Natural killer cell treated with Interleukin-12 subunit alpha and Interleukin-12 subunit beta and Interleukin-15 and Interleukin-18, amount 100 ng/mL, for 72 hours (primary cell): ENCODE results near the gene NIBAN1. TPM values are rescaled to one million over a fixed set of nuclear protein-coding genes. Genes with fewer than 3 reads are reported as not detected.
"Not testable (repeated sequence)": the region's sequence is repeated elsewhere in the genome, so short reads cannot be mapped to it uniquely, and the experiment has no call there.

Experiments
- ATAC-seq, 2 donors: fragments of 150-1000 bp; cut with Tn5 transposase in 1 of 2; sonication (Bioruptor Pico), chemical (Tn5 transposase) in 1 of 2; 2 replicates each; pipeline ENCODE4 v1.10.0; 2021
- DNase-seq: peaks from one replicate; pipeline ENCODE4 v3.0.0; 2022; ENCODE audit warnings: low spot score
- H3K27ac Mint-ChIP-seq, 2 donors: 1 replicate in 1 of 2; 2 replicates in 1 of 2; pipeline ENCODE4 v1.8.0; 2022; ENCODE audit warnings: mixed read lengths in 2 of 2, mild to moderate bottlenecking in 1 of 2, moderate library complexity in 1 of 2
- H3K27me3 Mint-ChIP-seq, 2 donors: 1 replicate in 1 of 2; 2 replicates in 1 of 2; pipeline ENCODE4 v1.8.0; 2022; ENCODE audit warnings: mixed read lengths in 2 of 2
- H3K36me3 Mint-ChIP-seq: one replicate; pipeline ENCODE4 v1.8.0; 2022; ENCODE audit warnings: mixed read lengths
- H3K4me1 Mint-ChIP-seq, 2 donors: 1 replicate in 1 of 2; 2 replicates in 1 of 2; pipeline ENCODE4 v1.8.0; 2022; ENCODE audit warnings: low read depth in 2 of 2, mixed read lengths in 2 of 2, mild to moderate bottlenecking in 1 of 2
- H3K4me3 Mint-ChIP-seq: one replicate; pipeline ENCODE4 v1.8.0; 2022; ENCODE audit warnings: mixed read lengths
- H3K9me3 Mint-ChIP-seq: 2 replicates; pipeline ENCODE4 v1.8.0; 2022; ENCODE audit warnings: mixed read lengths
- total RNA-seq, 2 donors: library from RNA; stranded (reverse); gene quantifications; one replicate each; pipeline ENCODE4 v1.2.3, GENCODE V29; 2022

Gene NIBAN1, protein sequence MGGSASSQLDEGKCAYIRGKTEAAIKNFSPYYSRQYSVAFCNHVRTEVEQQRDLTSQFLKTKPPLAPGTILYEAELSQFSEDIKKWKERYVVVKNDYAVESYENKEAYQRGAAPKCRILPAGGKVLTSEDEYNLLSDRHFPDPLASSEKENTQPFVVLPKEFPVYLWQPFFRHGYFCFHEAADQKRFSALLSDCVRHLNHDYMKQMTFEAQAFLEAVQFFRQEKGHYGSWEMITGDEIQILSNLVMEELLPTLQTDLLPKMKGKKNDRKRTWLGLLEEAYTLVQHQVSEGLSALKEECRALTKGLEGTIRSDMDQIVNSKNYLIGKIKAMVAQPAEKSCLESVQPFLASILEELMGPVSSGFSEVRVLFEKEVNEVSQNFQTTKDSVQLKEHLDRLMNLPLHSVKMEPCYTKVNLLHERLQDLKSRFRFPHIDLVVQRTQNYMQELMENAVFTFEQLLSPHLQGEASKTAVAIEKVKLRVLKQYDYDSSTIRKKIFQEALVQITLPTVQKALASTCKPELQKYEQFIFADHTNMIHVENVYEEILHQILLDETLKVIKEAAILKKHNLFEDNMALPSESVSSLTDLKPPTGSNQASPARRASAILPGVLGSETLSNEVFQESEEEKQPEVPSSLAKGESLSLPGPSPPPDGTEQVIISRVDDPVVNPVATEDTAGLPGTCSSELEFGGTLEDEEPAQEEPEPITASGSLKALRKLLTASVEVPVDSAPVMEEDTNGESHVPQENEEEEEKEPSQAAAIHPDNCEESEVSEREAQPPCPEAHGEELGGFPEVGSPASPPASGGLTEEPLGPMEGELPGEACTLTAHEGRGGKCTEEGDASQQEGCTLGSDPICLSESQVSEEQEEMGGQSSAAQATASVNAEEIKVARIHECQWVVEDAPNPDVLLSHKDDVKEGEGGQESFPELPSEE
- 100 to 1,000 TPM; 133 to 182 TPM for total RNA-seq

DNA sequence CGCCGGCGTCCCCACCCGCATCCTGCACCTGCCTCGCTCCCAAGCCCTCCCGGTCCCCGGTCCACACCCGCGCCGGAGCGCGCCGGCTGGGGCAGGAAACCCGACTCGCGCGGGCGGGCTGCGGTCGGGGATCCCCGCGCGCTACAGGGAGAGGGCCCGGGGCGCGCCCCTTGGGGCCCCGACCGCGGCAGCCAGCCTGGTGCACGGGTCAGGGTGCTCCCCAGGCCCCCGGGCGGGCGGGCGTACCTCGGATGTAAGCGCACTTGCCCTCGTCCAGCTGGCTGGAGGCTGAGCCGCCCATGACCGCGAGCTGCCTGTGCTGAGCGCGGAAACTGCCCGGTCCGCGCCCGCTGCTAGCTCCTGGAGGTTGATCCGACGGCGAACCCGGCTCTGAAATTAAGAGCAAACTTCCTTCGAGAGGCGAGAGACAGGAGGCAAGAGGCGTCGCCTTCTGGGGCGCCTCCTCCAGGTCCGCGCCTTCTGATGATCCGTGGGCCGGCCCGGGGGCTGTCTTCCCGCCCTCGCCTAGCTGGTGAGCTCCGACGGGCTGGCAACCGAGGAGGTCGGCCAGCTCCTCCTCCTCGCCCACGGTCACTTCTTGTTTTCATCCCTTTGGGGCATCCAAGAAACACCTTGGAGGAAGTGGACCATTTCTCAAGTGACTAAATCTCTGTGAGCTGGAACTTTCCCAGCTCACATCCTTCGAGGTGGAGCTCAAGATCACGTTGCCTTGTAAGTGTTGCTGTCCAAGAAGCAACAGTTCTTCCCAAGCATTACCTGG is at the start of gene NIBAN1:
Gene NIBAN1, minus strand, starts transcription at position 453 of the 781 bp plus-strand sequence. Its CDS starts 152 bp downstream, at position 301.
- Mint-ChIP-seq H3K36me3 (peaks cover 18% of the 10 kb centered on the region), H3K27me3 (no peaks in the 10 kb centered on the region), H3K27ac (peak within 1 kb of the TSS; percentile 94 to 99), H3K9me3 (no peaks in the 10 kb centered on the region), H3K4me3 (peak within 1 kb of the TSS; percentile 89), H3K4me1 (peaks cover 37 to 51% of the 10 kb centered on the region in 2 donors)
- peak; percentile 91 for DNase-seq
- peak; percentile 82 to 88 for ATAC-seq

DNA sequence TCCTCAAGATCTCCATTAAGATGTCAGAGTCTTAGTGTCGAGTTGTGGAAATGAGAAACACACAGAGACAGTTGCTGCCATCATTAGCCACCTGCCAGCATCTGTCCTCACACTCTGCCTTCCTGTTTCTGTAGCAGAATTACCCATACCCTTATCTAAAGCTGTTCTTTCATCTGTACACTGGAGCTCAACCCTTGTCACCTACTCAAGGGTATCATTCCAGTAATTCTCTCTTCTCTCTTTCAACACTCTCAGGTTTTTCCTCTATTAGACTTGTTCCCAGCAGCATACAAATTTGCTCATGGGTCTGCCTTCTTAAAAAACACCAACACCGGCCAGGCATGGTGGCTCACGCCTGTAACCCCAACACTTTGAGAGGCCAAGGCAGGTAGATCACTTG is 43.7 kb upstream of the NIBAN1 start:
- H3K4me1 Mint-ChIP-seq: no peaks in the 10 kb centered on the region
- peaks cover 7 to 11% of the 10 kb centered on the region in 2 donors for H3K27me3 Mint-ChIP-seq
- no peaks in the 10 kb centered on the region for H3K36me3 Mint-ChIP-seq
- ATAC-seq: no peak
- DNase-seq: no peak
- H3K4me3 Mint-ChIP-seq: no peak overlapping the region
- H3K9me3 Mint-ChIP-seq: no peaks in the 10 kb centered on the region
- H3K27ac Mint-ChIP-seq: no peak overlapping the region

DNA sequence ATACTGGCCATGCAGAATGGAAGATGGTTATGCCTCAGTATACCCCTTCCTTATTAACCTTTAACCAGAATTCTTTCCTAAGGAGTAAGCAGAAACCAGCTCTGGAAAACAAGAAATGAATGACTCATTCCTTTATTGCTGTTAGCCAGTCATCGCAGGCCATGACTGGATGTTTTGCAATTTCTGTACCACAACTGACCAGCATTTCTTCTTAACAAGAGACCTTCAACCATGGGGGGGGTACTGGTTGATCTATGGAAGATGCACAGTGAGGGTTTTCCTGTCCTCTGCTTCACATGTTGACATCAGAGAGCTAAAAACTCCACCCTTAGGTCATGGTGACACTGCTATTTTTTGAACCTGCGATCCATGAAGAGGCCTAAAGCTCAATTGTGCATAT is 43.0 kb upstream of the NIBAN1 start:
- no peak overlapping the region for H3K4me3 Mint-ChIP-seq
- no peak for DNase-seq
- peaks cover 10 to 11% of the 10 kb centered on the region in 2 donors for H3K27me3 Mint-ChIP-seq
- no peak for ATAC-seq
- no peak overlapping the region for H3K27ac Mint-ChIP-seq
- H3K9me3 Mint-ChIP-seq: no peaks in the 10 kb centered on the region
- H3K36me3 Mint-ChIP-seq: no peaks in the 10 kb centered on the region
- no peaks in the 10 kb centered on the region for H3K4me1 Mint-ChIP-seq

DNA sequence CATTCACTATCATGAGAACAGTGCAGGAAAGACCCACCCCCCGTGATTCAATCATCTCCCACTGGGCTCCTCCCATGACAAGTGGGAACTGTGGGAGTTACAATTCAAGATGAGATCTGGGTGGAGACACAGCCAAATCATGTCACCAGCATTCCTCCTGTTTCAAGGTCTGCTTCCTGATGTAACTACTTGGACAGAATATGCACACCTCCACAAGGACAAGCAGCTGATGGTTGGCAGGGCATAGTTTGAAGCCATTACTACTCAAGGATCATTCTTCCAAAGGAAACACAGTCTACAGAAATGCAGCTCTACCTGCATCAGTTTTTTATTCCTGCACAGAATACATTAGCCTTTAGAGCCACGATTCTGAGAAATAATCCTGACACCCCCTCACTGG is 42.6 kb upstream of the NIBAN1 start:
- H3K27me3 Mint-ChIP-seq: peaks cover 14% of the 10 kb centered on the region in 2 donors
- ATAC-seq (no peak), DNase-seq (no peak)
- H3K9me3 Mint-ChIP-seq: no peaks in the 10 kb centered on the region
- H3K4me3 Mint-ChIP-seq: no peak overlapping the region
- no peaks in the 10 kb centered on the region for H3K36me3 Mint-ChIP-seq
- H3K4me1 Mint-ChIP-seq: no peaks in the 10 kb centered on the region
- H3K27ac Mint-ChIP-seq: no peak overlapping the region

DNA sequence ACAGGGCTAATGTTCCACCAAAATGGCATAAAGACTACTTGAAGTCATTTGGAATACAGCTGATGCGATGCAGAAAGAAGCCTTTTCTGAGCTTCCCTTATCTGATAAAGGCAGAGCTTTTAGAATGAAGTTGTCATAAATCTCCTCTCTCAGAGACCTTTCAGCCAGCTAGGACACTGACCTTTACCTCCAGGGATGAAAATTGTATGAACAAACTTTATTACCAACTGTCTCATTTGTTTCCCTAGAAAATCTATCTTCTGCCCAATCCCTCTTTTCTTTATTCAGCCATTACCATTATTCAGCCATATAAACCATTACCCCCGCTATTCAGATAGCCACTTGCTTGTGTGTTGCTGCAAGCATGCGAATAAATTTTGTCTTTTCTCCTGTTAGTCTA is 41.3 kb upstream of the NIBAN1 start:
- no peak for ATAC-seq
- no peaks in the 10 kb centered on the region for H3K9me3 Mint-ChIP-seq
- no peak overlapping the region for H3K27ac Mint-ChIP-seq
- no peaks in the 10 kb centered on the region for H3K4me1 Mint-ChIP-seq
- no peak overlapping the region for H3K4me3 Mint-ChIP-seq
- H3K36me3 Mint-ChIP-seq: no peaks in the 10 kb centered on the region
- peaks cover 14 to 24% of the 10 kb centered on the region in 2 donors for H3K27me3 Mint-ChIP-seq
- DNase-seq: no peak

DNA sequence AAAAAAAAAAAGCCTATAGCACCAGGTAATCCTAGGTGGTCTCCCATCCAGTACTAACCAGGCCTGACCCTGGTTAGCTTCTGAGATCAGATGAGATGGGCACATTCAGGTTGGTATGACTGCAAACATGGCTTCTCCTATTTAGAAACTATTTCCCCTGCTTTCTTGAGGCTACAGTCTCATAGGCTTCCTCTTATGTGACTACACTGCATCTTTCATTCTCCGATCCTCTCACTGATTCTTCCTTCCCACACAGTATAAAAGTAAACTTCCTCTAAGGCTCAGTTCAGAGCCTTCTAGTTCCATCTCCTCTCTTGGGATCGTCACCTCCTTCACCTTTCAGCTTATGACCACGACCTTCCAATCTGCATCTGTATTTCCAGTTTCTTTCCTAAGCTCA is 40.6 kb upstream of the NIBAN1 start:
- no peaks in the 10 kb centered on the region for H3K36me3 Mint-ChIP-seq
- no peak for DNase-seq
- no peaks in the 10 kb centered on the region for H3K4me1 Mint-ChIP-seq
- no peak for ATAC-seq
- H3K9me3 Mint-ChIP-seq: no peaks in the 10 kb centered on the region
- no peak overlapping the region for H3K27ac Mint-ChIP-seq
- peaks cover 18 to 31% of the 10 kb centered on the region in 2 donors for H3K27me3 Mint-ChIP-seq
- no peak overlapping the region for H3K4me3 Mint-ChIP-seq

DNA sequence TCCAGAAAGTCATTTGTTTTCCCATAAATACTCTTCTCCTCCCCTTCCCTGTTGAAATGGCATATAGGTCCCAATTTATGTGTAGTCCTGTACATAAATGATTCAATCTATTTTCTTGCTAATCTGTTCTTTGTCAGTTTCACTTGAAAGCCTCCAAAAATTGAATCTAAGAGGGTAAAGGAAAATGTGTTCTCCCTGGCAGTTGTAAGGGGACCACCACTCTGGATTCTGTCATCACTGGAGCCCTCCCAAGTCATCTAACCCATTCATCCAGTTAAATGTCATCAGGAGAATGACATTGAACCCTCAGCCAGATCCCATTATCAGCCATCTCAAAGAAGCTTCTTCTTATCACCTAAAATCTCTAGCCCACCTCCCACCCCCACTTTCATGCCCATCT is 36.1 kb upstream of the NIBAN1 start:
- ATAC-seq (no peak), DNase-seq (no peak)
- Mint-ChIP-seq H3K4me3 (no peak overlapping the region), H3K36me3 (no peaks in the 10 kb centered on the region), H3K4me1 (no peaks in the 10 kb centered on the region), H3K9me3 (no peaks in the 10 kb centered on the region), H3K27me3 (peaks cover 15 to 30% of the 10 kb centered on the region in 2 donors), H3K27ac (no peak overlapping the region)

DNA sequence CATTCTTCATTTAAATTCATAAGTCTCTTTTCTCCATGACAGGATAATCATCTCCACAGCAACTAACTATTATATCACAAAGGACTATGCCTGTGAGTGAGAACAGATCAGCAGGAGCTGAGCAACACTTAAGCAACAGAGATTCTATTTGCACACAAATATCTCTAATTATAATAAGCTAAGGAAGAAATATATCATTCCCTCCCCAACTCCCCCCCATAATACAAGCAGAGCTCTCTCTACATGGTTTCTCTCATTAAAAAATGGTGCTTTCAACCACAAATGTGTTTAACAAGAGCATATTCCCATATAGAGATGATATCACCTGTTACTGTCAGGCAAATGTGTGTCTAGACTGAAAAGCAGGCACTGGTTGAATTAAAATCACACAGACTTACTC is 34.5 kb upstream of the NIBAN1 start:
- Mint-ChIP-seq H3K36me3 (no peaks in the 10 kb centered on the region), H3K27ac (no peak overlapping the region)

DNA sequence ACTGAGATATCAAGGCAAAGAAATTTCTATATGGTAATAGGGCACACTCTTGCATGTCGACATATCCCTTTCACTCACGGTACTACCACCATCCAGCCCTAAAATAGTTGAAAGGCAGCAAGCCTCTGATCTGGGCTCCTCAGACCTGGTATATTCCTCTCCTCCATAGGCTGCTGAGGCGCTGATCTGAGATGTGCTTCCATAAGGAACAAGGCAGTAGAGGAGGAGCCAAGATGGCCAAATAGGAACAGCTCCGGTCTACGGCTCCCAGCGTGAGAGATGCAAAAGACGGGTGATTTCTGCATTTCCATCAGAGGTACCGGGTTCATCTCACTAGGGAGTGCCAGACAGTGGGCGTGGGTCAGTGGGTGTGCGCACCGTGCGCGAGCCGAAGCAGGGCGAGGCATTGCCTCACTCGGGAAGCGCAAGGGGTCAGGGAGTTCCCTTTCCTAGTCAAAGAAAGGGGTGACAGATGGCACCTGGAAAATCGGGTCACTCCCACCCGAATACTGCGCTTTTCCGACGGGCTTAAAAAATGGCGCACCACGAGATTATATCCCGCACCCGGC is 27.1 kb upstream of the NIBAN1 start:
- peaks cover 20 to 30% of the 10 kb centered on the region in 2 donors for H3K27me3 Mint-ChIP-seq
- not testable (repeated sequence) for H3K9me3 Mint-ChIP-seq, DNase-seq, ATAC-seq, H3K36me3 Mint-ChIP-seq, H3K4me1 Mint-ChIP-seq, H3K4me3 Mint-ChIP-seq, H3K27ac Mint-ChIP-seq

More for the DNA sequence above, 34.5 kb upstream of the NIBAN1 start:
- DNase-seq: no peak
- Mint-ChIP-seq H3K4me1 (no peaks in the 10 kb centered on the region), H3K4me3 (no peak overlapping the region), H3K27me3 (peaks cover 13 to 24% of the 10 kb centered on the region in 2 donors), H3K9me3 (no peaks in the 10 kb centered on the region)
- ATAC-seq: no peak

DNA sequence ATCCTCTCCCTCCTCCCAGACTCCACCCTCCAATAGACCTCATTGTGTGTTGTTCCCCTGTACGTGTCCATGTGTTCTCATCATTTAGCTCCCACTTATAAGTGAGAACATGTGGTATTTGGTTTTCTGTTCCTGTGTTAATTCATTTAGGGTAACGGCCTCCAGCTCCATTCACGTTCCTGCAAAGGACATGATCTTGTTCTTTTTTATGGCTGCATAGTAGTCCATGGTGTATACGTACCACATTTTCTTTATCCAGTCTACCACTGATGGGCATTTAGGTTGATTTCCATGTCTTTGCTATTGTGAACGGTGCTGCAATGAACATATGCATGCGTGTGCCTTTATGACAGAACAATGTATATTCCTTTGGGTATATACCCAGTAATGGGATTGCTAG is 25.7 kb upstream of the NIBAN1 start:
- not testable (repeated sequence) for H3K27ac Mint-ChIP-seq, H3K4me3 Mint-ChIP-seq

DNA sequence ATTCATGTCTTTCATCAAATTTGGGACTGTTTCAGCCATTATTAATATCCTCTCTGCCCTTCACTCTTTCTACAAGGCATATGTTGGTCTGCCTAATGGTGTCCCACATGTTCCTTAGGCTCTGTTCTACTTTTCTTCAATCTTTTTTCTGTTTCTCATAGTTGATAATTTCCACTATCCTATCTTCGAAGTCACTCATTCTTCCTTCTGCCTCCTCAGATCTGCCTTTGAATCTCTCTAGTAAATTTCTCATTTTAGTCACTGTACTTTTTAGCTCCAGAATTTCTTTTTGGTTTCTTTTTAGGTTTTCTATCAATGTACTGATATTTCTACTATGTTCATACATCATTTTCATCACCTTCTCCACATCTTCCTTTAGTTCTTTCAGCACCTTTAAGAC is 20.0 kb upstream of the NIBAN1 start:
- peaks cover 25 to 41% of the 10 kb centered on the region in 2 donors for H3K27me3 Mint-ChIP-seq
- no peak overlapping the region for H3K4me3 Mint-ChIP-seq
- peaks cover 5% of the 10 kb centered on the region for H3K9me3 Mint-ChIP-seq

More for the DNA sequence above, 25.7 kb upstream of the NIBAN1 start:
- ATAC-seq, DNase-seq, H3K9me3 Mint-ChIP-seq, H3K4me1 Mint-ChIP-seq, H3K36me3 Mint-ChIP-seq: not testable (repeated sequence)
- peaks cover 25 to 38% of the 10 kb centered on the region in 2 donors for H3K27me3 Mint-ChIP-seq

DNA sequence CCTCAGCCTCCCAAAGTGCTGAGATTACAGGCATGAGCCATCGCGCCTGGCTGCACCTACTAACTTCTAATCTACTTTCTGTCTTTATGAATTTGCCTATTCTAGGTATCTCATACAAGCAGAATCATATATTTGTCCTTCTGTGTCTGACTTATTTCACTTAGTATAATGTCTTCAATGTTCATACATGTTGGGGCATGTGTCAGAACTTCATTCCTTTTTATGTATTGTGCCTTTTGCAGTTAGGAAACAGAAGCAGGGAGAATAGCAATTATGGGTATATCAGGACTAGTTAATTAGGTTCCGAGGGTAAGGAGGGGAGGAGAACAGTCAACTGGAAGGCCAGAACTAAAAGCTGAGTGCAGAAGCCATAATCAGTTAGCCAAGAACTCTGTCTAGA is 18.0 kb upstream of the NIBAN1 start:
- peaks cover 5% of the 10 kb centered on the region for H3K9me3 Mint-ChIP-seq
- ATAC-seq (no peak), DNase-seq (no peak)
- peaks cover 13% of the 10 kb centered on the region for H3K36me3 Mint-ChIP-seq
- H3K27ac Mint-ChIP-seq: no peak overlapping the region
- H3K27me3 Mint-ChIP-seq: peaks cover 20 to 29% of the 10 kb centered on the region in 2 donors
- no peaks in the 10 kb centered on the region for H3K4me1 Mint-ChIP-seq
- H3K4me3 Mint-ChIP-seq: no peak overlapping the region

More for the DNA sequence above, 20.0 kb upstream of the NIBAN1 start:
- Mint-ChIP-seq H3K36me3 (peaks cover 13% of the 10 kb centered on the region), H3K27ac (no peak overlapping the region), H3K4me1 (no peaks in the 10 kb centered on the region)
- DNase-seq: no peak
- ATAC-seq: no peak

DNA sequence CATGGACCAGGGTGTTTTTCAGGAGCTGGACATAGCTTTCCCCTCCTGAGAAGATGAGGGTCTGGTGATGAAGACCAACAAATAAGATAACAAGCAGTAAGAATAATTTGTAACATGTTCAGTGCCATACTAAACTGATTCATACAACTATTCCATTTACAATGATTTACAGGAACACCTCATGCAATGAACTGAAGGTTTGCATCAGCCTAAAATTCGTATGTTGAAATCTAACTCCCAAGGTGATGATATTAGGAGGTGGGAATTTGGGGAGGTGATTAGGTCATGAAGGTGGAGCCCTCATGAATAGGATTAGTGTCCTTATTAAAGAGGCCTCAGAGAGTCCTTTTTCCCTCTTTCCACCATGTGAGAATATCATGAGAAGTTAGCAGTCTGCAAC is 15.9 kb upstream of the NIBAN1 start:
- Mint-ChIP-seq H3K27me3 (peaks cover 26 to 30% of the 10 kb centered on the region in 2 donors), H3K27ac (no peak overlapping the region), H3K4me3 (no peak overlapping the region), H3K4me1 (peaks cover 0 to 4% of the 10 kb centered on the region in 2 donors), H3K36me3 (peaks cover 9% of the 10 kb centered on the region), H3K9me3 (peaks cover 5% of the 10 kb centered on the region)
- ATAC-seq: no peak
- no peak for DNase-seq
